OCI-LY7 (cell line): ENCODE data around the gene TIGD3. TPM values are rescaled to one million over a fixed set of nuclear protein-coding genes. Genes with fewer than 3 reads are reported as not detected.

Experiments used
- BruUV-seq: library from RNA; stranded (reverse); fragments of 400-500 nt; replicated peaks from 2 replicates; lab custom pipeline; 2021; lab: Mats Ljungman, UMichigan
- CTCF ChIA-PET: fragments of 300-600 bp; sonication (Branson Sonifier 250); formaldehyde crosslinking; loops from one replicate; lab custom pipeline; 2022; ENCODE audit warnings: antibody characterized with exemption; ENCODE audit not compliant: unreplicated experiment; lab: Charles Lee
- POLR2A ChIA-PET: fragments of 300-600 bp; sonication (Branson Sonifier 250); formaldehyde crosslinking; loops from one replicate; lab custom pipeline; 2022; ENCODE audit warnings: antibody characterized with exemption; lab: Charles Lee
- DNase-seq: peaks from one replicate; pipeline ENCODE4 v3.0.0-alpha.2; 2015; ENCODE audit warnings: low spot score
- H2AFZ ChIP-seq: fragments of 200-600 bp; sonication (generic), shearing (Covaris generic); 2 replicates; pipeline ENCODE4 v1.6.1; 2014; ENCODE audit warnings: mild to moderate bottlenecking, antibody characterized with exemption, low read length, moderate library complexity
- H3K27ac ChIP-seq: fragments of 200-600 bp; sonication (generic); 2 replicates; pipeline ENCODE4 v1.5.1; 2014; ENCODE audit warnings: mixed run types, low read depth, mild to moderate bottlenecking, moderate library complexity, low read length, inconsistent platforms; ENCODE audit not compliant: poor library complexity, severe bottlenecking
- H3K36me3 ChIP-seq: fragments of 200-600 bp; sonication (generic); 2 replicates; pipeline ENCODE4 v1.6.1; 2014; ENCODE audit warnings: mild to moderate bottlenecking, antibody characterized with exemption, low read length, moderate library complexity, mixed read lengths; ENCODE audit not compliant: insufficient read depth
- H3K4me1 ChIP-seq: fragments of 200-600 bp; sonication (generic); 2 replicates; pipeline ENCODE4 v1.5.1; 2014; ENCODE audit warnings: mild to moderate bottlenecking, low read length; ENCODE audit not compliant: insufficient read depth, poor library complexity, severe bottlenecking
- H3K4me2 ChIP-seq: fragments of 200-600 bp; sonication (generic); 2 replicates; pipeline ENCODE4 v1.6.1; 2014; ENCODE audit warnings: mild to moderate bottlenecking, low read length
- H3K4me3 ChIP-seq: fragments of 200-600 bp; sonication (generic); 2 replicates; pipeline ENCODE4 v1.5.1; 2014; ENCODE audit warnings: mild to moderate bottlenecking, low read depth, low read length; ENCODE audit not compliant: poor library complexity, severe bottlenecking
- H3K79me2 ChIP-seq: fragments of 200-600 bp; sonication (generic); 2 replicates; pipeline ENCODE4 v1.6.1; 2016; ENCODE audit warnings: low read depth, mild to moderate bottlenecking, low read length, moderate library complexity, mixed read lengths; ENCODE audit not compliant: insufficient read depth
- H3K9me2 ChIP-seq: fragments of 200-600 bp; sonication (generic); 2 replicates; pipeline ENCODE4 v1.6.1; 2016; ENCODE audit warnings: mild to moderate bottlenecking, low read length, mixed read lengths; ENCODE audit not compliant: insufficient read depth
- H3K9me3 ChIP-seq: fragments of 200-600 bp; sonication (generic); 2 replicates; pipeline ENCODE4 v1.6.1; 2014; ENCODE audit warnings: mild to moderate bottlenecking, mixed run types, low read length, mixed read lengths
- H4K20me1 ChIP-seq: fragments of 200-600 bp; sonication (generic); 2 replicates; pipeline ENCODE4 v1.6.1; 2014; ENCODE audit warnings: mild to moderate bottlenecking, antibody characterized with exemption, low read length, moderate library complexity, mixed read lengths; ENCODE audit not compliant: insufficient read depth
- EZH2phosphoT487 ChIP-seq: fragments of 200-600 bp; sonication (generic); IDR thresholded peaks from 2 replicates; pipeline ENCODE4 v1.6.1; 2018; ENCODE audit warnings: low read depth, borderline replicate concordance, mild to moderate bottlenecking, mixed run types, antibody characterized with exemption, low read length, moderate library complexity, mixed read lengths
- intact Hi-C: fragments of 100-400 bp; cut with micrococcal nuclease; formaldehyde crosslinking; loops from one replicate; pipeline ENCODE4 v1.10.0; 2022; ENCODE audit not compliant: unreplicated experiment
- total RNA-seq, 2 experiments: library from RNA; depleted of rRNA in 1 of 2; stranded (reverse); fragments of >200 nt in 1 of 2; shearing (Covaris generic) in 1 of 2; gene quantifications; 2 replicates each; pipeline ENCODE4 v1.2.3, GENCODE V29; 2014 to 2022
- TF ChIP-seq, protein P1 (sequence below): fragments of 200-600 bp; sonication (generic); conservative IDR thresholded peaks from 2 replicates; pipeline ENCODE4 v1.5.1; 2014; ENCODE audit warnings: mild to moderate bottlenecking, antibody characterized with exemption, low read length, moderate library complexity, mixed read lengths

TIGD3 gene
- total RNA-seq, 2 experiments from 2014 or later, result 2.0 to 2.7 TPM

DNA sequence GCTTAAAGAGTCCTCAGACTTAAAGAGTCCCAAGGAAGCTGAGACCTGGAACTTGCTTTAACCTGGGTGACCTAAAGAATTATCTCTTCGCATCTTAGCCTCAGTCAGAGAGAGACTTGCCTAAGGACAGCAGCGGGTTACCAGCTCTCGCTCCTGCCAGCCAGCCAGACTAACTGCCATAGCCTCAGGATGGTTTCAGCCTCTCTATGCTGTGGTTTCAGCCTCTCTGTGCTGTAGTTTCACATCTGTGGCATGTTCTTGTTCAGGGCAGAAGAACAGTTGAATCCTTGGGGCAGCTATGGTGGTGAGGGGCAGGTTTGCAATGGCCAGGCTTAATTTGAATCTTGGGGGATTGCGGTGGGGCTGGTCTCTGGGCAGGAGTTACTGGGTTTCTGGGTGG is 34.2 kb downstream of the TIGD3 start:
- ChIA-PET CTCF (no interaction called here), POLR2A (interaction anchor here (1.1 kb wide), 1 partner anchor 117 kb away, joined by 3 read pairs; no protein-coding TSS in a partner anchor)
- intact Hi-C loops, result no loop called here

GRCh38 chr11:65389294-65389980 is 34.9 kb downstream of the TIGD3 start:
- Histone ChIP-seq H4K20me1 (no peaks in the 10 kb centered on the region), H3K4me1 (peaks cover 24% of the 10 kb centered on the region), H2AFZ (no peak overlapping the region), H3K4me3 (no peak overlapping the region), H3K4me2 (peak overlapping the region; percentile 91; the same call in 1 of the 2 replicates), H3K79me2 (peaks cover 7% of the 10 kb centered on the region; the same call in 1 of the 2 replicates), H3K9me3 (no peaks in the 10 kb centered on the region), H3K27ac (no peak overlapping the region), H3K36me3 (peaks cover 31% of the 10 kb centered on the region; the same call in 1 of the 2 replicates), H3K9me2 (no peaks in the 10 kb centered on the region)
- DNase-seq, result no peak
- POLR2A ChIA-PET, result no interaction called here
- TF ChIP-seq EZH2phosphoT487, result no peak
- TF ChIP-seq, protein P1, sequence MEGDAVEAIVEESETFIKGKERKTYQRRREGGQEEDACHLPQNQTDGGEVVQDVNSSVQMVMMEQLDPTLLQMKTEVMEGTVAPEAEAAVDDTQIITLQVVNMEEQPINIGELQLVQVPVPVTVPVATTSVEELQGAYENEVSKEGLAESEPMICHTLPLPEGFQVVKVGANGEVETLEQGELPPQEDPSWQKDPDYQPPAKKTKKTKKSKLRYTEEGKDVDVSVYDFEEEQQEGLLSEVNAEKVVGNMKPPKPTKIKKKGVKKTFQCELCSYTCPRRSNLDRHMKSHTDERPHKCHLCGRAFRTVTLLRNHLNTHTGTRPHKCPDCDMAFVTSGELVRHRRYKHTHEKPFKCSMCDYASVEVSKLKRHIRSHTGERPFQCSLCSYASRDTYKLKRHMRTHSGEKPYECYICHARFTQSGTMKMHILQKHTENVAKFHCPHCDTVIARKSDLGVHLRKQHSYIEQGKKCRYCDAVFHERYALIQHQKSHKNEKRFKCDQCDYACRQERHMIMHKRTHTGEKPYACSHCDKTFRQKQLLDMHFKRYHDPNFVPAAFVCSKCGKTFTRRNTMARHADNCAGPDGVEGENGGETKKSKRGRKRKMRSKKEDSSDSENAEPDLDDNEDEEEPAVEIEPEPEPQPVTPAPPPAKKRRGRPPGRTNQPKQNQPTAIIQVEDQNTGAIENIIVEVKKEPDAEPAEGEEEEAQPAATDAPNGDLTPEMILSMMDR, result no peak
- BruUV-seq, result no TSS peak
- CTCF ChIA-PET, result no interaction called here
- intact Hi-C loops, result no loop called here

More for the DNA sequence above, 34.2 kb downstream of the TIGD3 start:
- TF ChIP-seq, protein P1, result no peak
- TF ChIP-seq EZH2phosphoT487, result no peak
- Histone ChIP-seq H3K4me2 (peak overlapping the region; percentile 91; the same call in 1 of the 2 replicates), H3K9me2 (no peaks in the 10 kb centered on the region), H3K36me3 (peaks cover 29% of the 10 kb centered on the region; the same call in 1 of the 2 replicates), H2AFZ (no peak overlapping the region), H3K9me3 (no peaks in the 10 kb centered on the region), H3K79me2 (peaks cover 7% of the 10 kb centered on the region; the same call in 1 of the 2 replicates), H4K20me1 (no peaks in the 10 kb centered on the region), H3K4me3 (no peak overlapping the region), H3K27ac (no peak overlapping the region), H3K4me1 (peaks cover 30% of the 10 kb centered on the region)
- no TSS peak for BruUV-seq
- no peak for DNase-seq
